NCI-H2029 treated with DMSO at 0.1 percent for 48 hours (cell line): Measurements from ENCODE around the gene ATG2B.

Source experiments
- DNase-seq: peaks from one replicate; lab custom pipeline; 2025; lab: John Stamatoyannopoulos, UW

Gene ATG2B

GRCh38 chr14:96362965-96363750 is at the start of gene ATG2B, which contains the start of gene GSKIP:
Gene ATG2B (minus strand): TSS chr14:96363341. CDS start chr14:96362976, 365 bp downstream.
Gene GSKIP (plus strand): TSS chr14:96363526. CDS start chr14:96382248, 18,722 bp downstream.
- no peak for DNase-seq

- no peak for DNase-seq
These were observed 47.0 kb upstream of the ATG2B start for GRCh38 chr14:96410119-96410518.

- DNase-seq, result no peak
These were observed 46.6 kb upstream of the ATG2B start for GRCh38 chr14:96409701-96410100.

- DNase-seq, result no peak
These were observed 45.5 kb upstream of the ATG2B start for GRCh38 chr14:96408608-96409007.

GRCh38 chr14:96407935-96408570 is 44.9 kb upstream of the ATG2B start:
- DNase-seq, result no peak

GRCh38 chr14:96405677-96406076 is 42.5 kb upstream of the ATG2B start:
- DNase-seq, result no peak

- no peak for DNase-seq
These were observed 40.3 kb upstream of the ATG2B start for GRCh38 chr14:96403409-96403808.

- no peak for DNase-seq
These were observed 37.4 kb upstream of the ATG2B start for GRCh38 chr14:96400495-96400894.

GRCh38 chr14:96399405-96399804 is 36.3 kb upstream of the ATG2B start:
- DNase-seq, result no peak

GRCh38 chr14:96398921-96399320 is 35.8 kb upstream of the ATG2B start:
- no peak for DNase-seq

GRCh38 chr14:96398432-96398831 is 35.3 kb upstream of the ATG2B start:
- DNase-seq, result no peak

- no peak for DNase-seq
These were observed 31.1 kb upstream of the ATG2B start for GRCh38 chr14:96394047-96394815.

GRCh38 chr14:96393071-96393691 is 30.0 kb upstream of the ATG2B start:
- DNase-seq, result no peak

- peak; percentile 43 for DNase-seq
These were observed 28.4 kb upstream of the ATG2B start for GRCh38 chr14:96391293-96392118.

- no peak for DNase-seq
These were observed 27.8 kb upstream of the ATG2B start for GRCh38 chr14:96390965-96391292.

GRCh38 chr14:96385385-96385784 is 22.2 kb upstream of the ATG2B start:
- DNase-seq, result no peak

- no peak for DNase-seq
These were observed 21.6 kb upstream of the ATG2B start for GRCh38 chr14:96384740-96385139.

- DNase-seq, result no peak
These were observed 20.9 kb upstream of the ATG2B start for GRCh38 chr14:96384053-96384452.

- no peak for DNase-seq
These were observed 20.3 kb upstream of the ATG2B start for GRCh38 chr14:96383445-96383844.

- DNase-seq, result no peak
These were observed 17.6 kb upstream of the ATG2B start for GRCh38 chr14:96380735-96381134.

GRCh38 chr14:96376093-96376492 is 13.0 kb upstream of the ATG2B start:
- no peak for DNase-seq

GRCh38 chr14:96373538-96373937 is 10.4 kb upstream of the ATG2B start:
- DNase-seq, result no peak
